GM11168 (cell line): ENCODE measurements around the gene DPP6.

Source experiments
- in situ Hi-C: fragments of 300-500 bp; cut with MboI; formaldehyde crosslinking; loops from one replicate; pipeline ENCODE4 v1.12.0; 2022; ENCODE audit warnings: low sequenced_read_pairs; ENCODE audit not compliant: unreplicated experiment

Gene DPP6

DNA sequence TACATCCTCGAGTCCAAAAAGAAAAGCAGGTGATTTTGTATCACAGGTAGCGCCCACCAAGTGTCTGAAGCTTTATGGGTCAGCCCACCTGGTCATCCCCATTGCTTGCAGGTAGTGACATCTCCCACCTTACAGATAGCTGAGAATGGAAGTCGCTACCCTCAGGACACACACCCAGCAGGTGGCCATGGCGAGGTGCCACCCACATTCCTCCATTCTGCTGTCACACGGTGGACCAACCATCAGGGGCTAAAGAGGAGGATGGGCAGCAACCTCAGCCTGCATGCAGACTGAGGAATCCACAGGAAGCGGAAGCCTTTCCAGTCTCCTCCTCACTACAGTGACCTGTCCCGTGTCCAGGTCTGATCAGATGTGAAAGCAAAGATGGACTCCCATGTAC lies 787.9 kb downstream of the DPP6 start:
- in situ Hi-C loops, result no loop called here

- in situ Hi-C loops, result no loop called here
Observed at GRCh38 chr7:154841731-154842331, 789.6 kb downstream of the DPP6 start.

DNA sequence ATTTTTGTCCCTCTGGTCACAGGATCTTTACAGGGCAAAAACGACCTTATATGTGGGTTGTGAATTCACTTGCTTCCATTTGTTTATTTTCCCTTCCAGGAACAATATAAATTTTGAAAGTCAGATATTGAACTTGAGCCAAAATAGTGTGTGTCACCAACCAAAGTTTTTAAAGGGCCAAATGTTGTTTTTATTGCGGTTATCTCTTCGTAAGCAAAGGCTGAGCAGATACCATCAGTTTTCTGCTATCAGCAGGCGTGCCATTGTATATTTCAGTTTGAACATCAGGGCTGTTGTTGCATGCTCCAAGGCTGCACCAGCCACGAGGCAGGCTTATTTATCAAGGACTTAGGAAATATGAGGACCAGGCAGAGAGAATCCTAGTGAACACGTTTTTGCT lies 790.4 kb downstream of the DPP6 start:
- in situ Hi-C loops, result no loop called here

- in situ Hi-C loops, result no loop called here
Observed at GRCh38 chr7:154843670-154844237, 791.6 kb downstream of the DPP6 start.

DNA sequence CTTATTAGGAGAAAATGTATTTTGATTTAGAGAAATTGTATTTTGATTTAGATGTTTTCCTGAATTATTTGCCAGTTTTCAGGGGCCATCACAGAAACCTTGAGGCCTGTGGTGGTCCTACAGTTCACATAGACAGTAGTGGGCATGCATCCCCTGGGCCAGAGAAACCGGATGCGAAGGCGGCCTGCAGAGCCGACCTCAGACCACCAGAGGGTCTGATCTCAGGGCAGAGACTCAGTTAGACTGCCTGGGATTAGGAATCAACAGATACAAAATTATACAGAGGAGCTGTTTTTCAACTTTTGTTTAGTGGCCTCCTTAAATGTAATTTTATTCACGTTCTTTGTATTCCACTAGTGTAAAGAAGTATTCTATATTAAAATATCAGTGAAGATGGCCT lies 792.3 kb downstream of the DPP6 start:
- in situ Hi-C loops, result no loop called here

DNA sequence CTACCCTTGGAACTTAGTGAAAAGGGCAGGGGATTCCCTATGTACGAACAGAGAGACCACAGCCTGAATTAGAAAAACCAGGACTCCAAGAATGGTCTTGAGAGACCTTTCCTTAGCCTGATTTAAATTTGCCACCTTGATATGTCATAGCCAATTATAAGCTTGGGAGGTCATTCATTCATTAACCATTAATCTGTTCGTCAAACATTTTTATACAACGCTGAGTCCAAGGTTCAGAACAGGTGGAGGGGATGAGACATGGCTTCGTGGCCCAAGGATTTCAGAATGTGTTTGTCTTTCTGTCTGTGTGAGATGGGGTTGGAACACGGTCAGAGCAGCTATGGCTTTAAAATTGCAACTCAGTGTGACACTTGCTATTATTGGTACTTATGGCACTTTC lies 792.8 kb downstream of the DPP6 start:
- in situ Hi-C loops, result no loop called here

- in situ Hi-C loops, result no loop called here
Observed at GRCh38 chr7:154848464-154848863, 796.3 kb downstream of the DPP6 start.

GRCh38 chr7:154852205-154852604 lies 800.0 kb downstream of the DPP6 start:
- in situ Hi-C loops, result no loop called here

GRCh38 chr7:154853063-154853726 lies 801.0 kb downstream of the DPP6 start:
- in situ Hi-C loops, result no loop called here

DNA sequence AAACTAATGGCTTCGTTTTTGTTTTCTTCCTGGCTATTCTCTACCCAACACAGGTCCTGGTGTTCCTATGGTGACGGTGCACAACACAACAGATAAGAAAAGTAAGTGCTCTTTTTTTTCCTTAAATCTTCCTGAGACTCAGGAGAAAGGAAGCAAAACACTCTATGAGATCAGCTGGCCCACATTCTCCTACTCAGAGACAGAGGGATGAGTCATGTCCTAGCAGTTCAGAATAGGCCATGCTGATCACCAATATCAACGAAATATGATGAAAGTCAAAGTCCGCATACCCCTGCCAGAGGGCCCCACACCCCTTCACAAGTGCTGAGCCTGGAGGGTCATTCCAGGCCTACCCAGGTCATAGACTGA lies 801.5 kb downstream of the DPP6 start:
- in situ Hi-C loops, result no loop called here

DNA sequence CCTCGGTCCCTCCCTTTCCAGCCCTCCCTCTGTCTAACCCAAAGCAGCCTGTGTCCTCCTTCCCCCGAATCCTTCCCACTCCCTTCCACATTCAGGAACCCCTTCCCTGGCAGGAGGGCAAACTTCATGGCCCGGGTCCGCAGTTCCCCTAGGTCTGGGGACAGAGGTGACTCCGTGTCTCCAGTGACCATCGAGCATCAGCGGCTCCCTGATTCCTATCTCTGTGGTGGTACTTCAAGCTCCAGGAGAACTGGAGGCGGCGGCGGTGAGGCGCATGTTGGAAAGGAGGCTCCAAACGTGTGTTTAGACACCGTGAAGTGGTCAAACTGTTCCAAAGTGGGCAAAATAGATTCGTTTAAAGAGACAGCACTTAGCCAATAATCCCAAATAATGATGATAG lies 802.6 kb downstream of the DPP6 start:
- in situ Hi-C loops, result no loop called here

DNA sequence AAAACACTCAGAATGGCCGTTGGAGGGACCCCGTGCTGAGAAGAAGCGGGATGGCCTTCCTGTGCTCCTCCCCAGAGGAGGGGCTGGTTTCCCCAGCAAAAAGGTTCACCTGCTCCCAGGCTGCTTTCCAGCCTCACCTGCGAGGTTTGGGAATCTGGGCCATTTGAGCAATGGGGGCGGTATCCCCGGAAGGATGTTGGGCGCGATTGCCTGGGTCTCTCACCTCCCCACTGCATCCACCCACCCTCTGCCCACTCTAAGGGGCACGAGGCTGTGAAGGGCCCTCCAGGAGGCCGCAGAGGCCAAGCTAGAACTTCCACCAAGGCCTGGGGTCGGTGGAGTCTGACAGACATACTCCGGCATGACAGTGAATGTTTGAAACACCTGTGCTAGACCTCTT lies 803.2 kb downstream of the DPP6 start:
- in situ Hi-C loops, result no loop called here

DNA sequence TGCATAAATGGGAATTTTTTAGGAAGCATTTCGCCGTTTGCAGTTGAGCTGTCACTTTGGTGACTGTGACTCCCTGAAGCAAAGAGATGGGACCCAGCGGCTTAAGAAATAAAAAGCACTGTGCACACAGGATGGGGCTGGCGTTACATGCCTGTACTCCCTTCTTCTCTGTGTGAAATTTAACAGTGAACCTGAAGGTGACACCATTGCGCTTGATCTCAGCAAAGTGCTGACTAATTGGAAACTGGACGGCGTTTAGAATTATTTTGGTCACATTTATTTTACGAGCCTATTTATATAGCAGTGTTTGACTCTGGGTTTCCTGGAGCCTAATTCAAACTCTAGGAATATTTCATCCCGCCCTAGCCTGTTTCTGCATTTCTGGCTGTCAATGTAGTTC lies 804.5 kb downstream of the DPP6 start:
- in situ Hi-C loops, result no loop called here

DNA sequence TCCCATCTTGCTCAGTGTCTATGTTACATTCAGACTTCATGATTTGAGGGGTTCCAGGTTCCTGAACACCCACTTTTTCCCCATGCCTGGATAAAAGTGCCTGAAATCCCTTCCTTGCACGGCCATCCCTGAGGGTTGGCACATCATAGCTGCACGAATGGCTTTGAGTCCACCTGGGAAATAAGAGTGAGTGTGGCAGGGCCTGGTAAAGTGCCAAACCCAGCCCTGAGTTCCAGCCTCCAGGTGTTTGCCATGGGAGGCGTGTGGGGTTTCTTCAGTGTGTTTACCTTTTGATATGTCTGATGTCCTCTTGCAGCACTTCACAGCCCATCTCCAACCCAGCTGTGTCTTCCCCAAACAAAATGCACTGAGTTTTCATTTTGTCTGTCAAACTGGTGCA lies 805.0 kb downstream of the DPP6 start:
- in situ Hi-C loops, result no loop called here

DNA sequence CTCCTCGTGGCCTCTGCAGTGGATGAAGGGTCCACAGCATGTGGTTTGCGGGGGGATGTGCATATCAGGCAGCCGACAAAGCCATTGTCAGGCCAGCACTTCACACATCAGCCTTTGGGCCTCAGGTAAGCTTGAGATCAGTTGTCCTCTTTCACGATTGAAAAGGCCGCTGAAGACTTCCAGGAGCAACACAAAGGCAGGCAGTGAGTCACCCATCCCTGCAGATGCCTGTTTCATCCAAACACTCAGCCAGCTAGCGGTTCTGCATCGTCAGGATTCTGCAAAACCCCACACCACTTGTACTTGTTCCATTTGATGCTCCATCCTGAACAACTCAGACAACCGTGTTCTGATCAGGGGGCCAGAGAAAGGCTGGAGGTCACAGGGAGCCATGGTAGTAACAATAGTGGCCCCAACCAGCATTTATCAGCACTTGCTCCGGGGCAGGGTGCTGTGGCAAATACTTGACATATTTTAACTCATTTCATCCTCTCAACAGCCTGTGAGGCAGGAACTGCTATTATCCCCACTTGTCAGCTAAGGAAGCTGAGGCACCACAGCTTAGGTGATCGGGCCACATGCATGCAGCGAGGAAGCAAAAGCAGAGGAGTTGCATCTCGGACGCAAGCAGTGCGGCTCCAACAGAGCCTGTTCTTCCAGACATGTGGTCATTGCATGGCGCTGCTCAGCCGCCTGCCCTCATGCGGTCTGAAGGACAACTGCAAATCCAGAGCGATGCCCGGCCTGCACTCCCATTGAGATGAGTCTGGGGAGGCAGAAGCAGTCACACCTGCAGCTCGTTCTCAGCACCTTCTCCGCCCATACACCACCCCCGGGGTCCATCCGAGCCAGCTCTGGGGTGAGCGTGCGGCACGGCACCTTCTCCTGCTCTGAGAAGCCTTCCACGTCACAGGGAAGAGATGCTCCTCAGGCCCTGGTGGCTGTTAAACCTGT lies 805.8 kb downstream of the DPP6 start:
- in situ Hi-C loops, result no loop called here

DNA sequence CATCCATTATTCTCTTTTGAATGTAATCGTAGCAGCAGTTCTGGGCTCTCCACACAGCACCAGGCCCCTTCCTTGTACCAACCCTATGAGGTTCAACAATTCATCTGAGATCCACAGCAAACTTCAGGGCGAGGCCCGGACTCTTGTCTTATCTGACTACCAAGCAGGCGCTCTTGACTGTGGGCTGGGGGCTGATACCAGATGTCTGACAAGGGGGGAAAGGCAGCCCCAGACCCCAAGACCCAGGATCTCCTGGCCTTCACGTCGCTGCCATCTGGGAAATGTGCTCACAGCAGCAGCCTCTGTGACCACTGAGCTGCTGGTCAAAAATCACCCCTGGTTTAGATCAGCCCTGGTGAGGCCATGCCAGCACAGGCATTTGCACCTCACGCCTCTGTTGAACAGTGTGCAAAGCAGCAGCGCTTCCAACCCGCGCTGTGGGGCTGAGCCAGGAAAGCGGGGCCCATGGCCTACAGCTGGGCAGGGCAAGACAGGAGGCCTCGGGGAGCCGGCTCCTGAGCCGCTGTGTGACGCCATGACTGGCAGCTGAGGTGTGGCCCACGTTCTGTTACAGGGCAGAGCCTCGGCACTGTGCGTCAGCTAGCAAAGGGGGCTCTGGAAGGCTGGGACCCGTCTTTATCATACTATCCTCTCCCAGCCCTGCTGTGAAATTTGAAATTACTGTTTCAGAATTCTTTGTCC lies 806.8 kb downstream of the DPP6 start:
- in situ Hi-C loops, result no loop called here

DNA sequence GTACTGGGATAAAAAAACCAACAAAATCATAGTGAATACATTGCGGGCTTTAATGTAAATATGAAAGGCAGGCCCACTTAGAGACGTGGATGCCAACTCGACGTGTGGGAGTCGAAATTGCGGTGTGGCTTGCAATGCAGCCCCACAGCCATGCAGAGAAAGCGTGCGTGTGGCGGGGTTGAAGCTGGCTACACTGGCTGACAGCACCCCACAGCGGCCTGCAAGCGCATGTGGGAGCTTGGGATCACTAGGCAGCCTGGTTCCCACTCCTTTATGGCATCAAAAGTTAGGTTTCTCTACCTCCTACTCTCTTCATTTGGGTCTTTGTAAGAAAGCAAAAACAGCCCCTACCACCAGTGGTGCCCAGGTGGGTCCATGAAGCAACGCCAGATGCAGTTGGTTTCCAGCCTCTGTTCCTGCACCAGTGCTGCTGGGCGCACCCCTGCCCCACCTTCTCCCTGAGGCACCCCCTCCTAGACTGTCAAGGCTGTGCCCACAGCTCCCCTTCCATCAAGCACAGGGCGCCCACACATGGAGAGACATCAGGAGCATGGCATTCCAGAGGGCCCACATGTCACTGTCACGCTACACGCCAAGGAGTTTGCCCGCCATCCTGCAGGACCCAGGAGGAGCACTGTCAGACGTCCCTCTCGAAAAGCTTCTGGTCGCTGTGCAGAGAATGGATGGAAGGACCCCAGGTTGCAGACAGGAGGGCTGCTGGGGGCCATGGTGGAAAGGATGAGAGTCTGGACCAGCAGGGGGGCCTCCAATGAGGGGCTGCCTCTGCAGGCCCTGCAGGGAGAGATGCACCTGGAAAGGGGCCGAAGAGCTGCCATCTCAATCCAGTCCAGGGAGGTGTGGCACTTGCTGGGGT lies 807.8 kb downstream of the DPP6 start:
- in situ Hi-C loops, result no loop called here

DNA sequence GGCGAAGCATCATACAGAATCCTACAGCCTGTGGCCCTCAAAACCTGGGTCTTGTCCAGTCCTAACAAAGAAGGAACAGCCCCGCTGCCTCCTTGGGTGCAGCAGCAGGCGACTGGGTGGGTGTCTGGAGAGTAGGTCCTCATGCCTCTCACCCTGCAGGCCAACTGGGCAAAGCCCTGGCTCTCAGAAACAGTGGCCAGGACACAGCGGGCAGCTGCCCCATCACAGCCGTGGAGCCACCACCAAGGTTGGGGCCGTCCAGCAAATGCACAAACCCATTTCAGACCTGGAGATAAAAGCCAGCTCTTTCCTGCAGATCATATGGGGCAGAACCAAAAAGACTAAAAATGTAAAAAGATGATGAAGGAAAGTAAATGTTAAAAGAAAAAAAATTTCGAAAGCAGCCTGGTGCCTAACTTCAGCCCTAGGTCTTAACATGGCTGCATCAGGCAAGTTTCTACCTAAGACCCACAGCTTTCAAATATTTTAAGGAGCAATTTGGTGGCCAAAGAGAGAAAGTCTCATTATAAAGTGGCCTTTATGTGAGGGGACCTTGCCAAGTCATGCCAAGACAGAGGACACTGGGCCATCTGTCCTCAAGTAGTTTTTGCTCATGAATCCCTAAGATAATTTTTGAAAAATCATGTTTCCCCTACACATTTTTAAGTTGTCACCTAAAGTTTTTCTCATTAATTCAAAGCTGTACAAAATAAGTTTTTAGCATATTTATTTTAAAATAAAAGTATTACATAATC lies 808.6 kb downstream of the DPP6 start:
- in situ Hi-C loops, result no loop called here

DNA sequence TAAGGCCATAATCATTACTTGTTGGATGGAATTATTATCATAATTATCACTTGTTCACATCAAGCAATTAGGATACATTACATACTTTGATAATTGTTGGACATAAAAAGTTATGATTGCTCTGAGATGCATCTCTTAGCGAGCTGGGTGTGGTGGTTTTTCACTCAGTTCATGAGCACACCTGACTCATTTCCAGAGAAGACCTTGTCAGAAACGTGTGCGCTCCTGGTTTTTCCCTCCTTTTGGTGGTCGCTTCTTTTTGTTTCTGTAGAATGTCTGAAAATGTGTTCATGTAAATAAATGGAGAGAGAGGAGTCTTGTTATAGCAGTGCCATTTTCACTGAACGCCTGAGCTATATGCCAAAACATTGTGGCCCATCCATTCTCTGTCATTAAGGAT lies 809.4 kb downstream of the DPP6 start:
- in situ Hi-C loops, result no loop called here
